BJ (cell line): Measurements from ENCODE around the gene CRIP3. TPM values are rescaled to one million over a fixed set of nuclear protein-coding genes. Genes with fewer than 3 reads are reported as not detected.

Source experiments
- CTCF ChIA-PET: fragments of 350-600 bp; formaldehyde crosslinking; extraction: SDS; loops from one replicate; lab custom pipeline; 2021; ENCODE audit warnings: antibody characterized with exemption, inconsistent platforms; lab: Yijun Ruan, JAX
- POLR2A ChIA-PET: fragments of 300-600 bp; sonication (Branson Sonifier 250); formaldehyde crosslinking; extraction: SDS; loops from one replicate; lab custom pipeline; 2021; ENCODE audit warnings: antibody characterized with exemption; lab: Charles Lee
- DNase-seq: peaks from one replicate; pipeline ENCODE4 v3.0.0-alpha.2; 2011; ENCODE audit warnings: low read depth
- H3K27me3 ChIP-seq: 2 replicates; pipeline ENCODE4 v1.6.0; 2011; ENCODE audit warnings: low read length; ENCODE audit not compliant: control insufficient read depth, insufficient read depth
- H3K36me3 ChIP-seq: 2 replicates; pipeline ENCODE4 v1.5.1; 2011; ENCODE audit warnings: low read length; ENCODE audit not compliant: control insufficient read depth, insufficient read depth
- H3K4me3 ChIP-seq: 2 replicates; pipeline ENCODE4 v1.5.1; 2011; ENCODE audit warnings: low read depth, mild to moderate bottlenecking, control low read depth, low read length
- CTCF ChIP-seq: IDR thresholded peaks from 2 replicates; pipeline ENCODE4 v1.5.1; 2011; ENCODE audit warnings: low read depth, mild to moderate bottlenecking, control low read depth, inconsistent platforms, low read length, moderate library complexity; ENCODE audit not compliant: insufficient read depth
- polyA plus RNA-seq: library from polyadenylated mRNA; depleted of rRNA; stranded (reverse); fragments of >200 nt; gene quantifications from 2 replicates; pipeline ENCODE4 v1.2.3, GENCODE V29; 2011

The CRIP3 gene
- polyA plus RNA-seq, 1 experiment: not detected

- ChIA-PET CTCF (no interaction called here), POLR2A (interaction anchor here (0.5 kb wide), 1 partner anchor 33 kb away, joined by 3 read pairs; no protein-coding TSS in a partner anchor)
- TF ChIP-seq CTCF: no peak
- peaks cover 10% of the 10 kb centered on the region for H3K27me3 ChIP-seq
- H3K36me3 ChIP-seq: no peaks in the 10 kb centered on the region
- DNase-seq: no peak
- H3K4me3 ChIP-seq: no peak overlapping the region
Measured at GRCh38 chr6:43287717-43288679, 20.6 kb downstream of the CRIP3 start.

GRCh38 chr6:43286980-43287716, 21.5 kb downstream of the CRIP3 start:
- POLR2A ChIA-PET: interaction anchor here (0.5 kb wide), 1 partner anchor 34 kb away, joined by 3 read pairs; no protein-coding TSS in a partner anchor
- H3K4me3 ChIP-seq: no peak overlapping the region
- CTCF ChIA-PET: no interaction called here
- no peak for DNase-seq
- no peaks in the 10 kb centered on the region for H3K36me3 ChIP-seq
- peaks cover 7% of the 10 kb centered on the region for H3K27me3 ChIP-seq
- no peak for TF ChIP-seq CTCF

GRCh38 chr6:43286456-43286979, 22.1 kb downstream of the CRIP3 start:
- CTCF ChIA-PET: no interaction called here
- no peak for TF ChIP-seq CTCF
- Histone ChIP-seq H3K27me3 (peaks cover 7% of the 10 kb centered on the region), H3K36me3 (no peaks in the 10 kb centered on the region), H3K4me3 (no peak overlapping the region)
- no peak for DNase-seq
- POLR2A ChIA-PET: no interaction called here

- no peak for DNase-seq
- POLR2A ChIA-PET: no interaction called here
- no peaks in the 10 kb centered on the region for H3K36me3 ChIP-seq
- CTCF ChIA-PET: no interaction called here
- no peak overlapping the region for H3K4me3 ChIP-seq
- H3K27me3 ChIP-seq: peaks cover 7% of the 10 kb centered on the region
- no peak for TF ChIP-seq CTCF
Measured at GRCh38 chr6:43285832-43286231, 22.8 kb downstream of the CRIP3 start.
